K562 (cell line): ENCODE data around the gene SNX17. TPM values are rescaled to one million over a fixed set of nuclear protein-coding genes. Genes with fewer than 3 reads are reported as not detected.

Source experiments
- CHCHD3 ChIP-seq: fragments of 250-450 bp; sonication (Bioruptor Pico); IDR thresholded peaks from 2 replicates; pipeline ENCODE4 v2.1.2; 2022; ENCODE audit warnings: mild to moderate bottlenecking
- DMBX1 ChIP-seq: fragments of 250-450 bp; sonication (Bioruptor Pico); IDR thresholded peaks from 2 replicates; pipeline ENCODE4 v1.8.0; 2022; ENCODE audit warnings: inconsistent platforms, mild to moderate bottlenecking, moderate library complexity, borderline replicate concordance
- ESRRB ChIP-seq: fragments of 250-450 bp; sonication (Bioruptor Pico); IDR thresholded peaks from 2 replicates; pipeline ENCODE4 v1.5.0; 2020; ENCODE audit warnings: mild to moderate bottlenecking, moderate library complexity, borderline replicate concordance
- ETV5 ChIP-seq: sonication (generic); formaldehyde crosslinking; IDR thresholded peaks from 2 replicates; pipeline ENCODE4 v1.4.0; 2020; ENCODE audit warnings: low read depth, mild to moderate bottlenecking, missing genetic modification reagents
- POLR2AphosphoS5 ChIP-seq: IDR thresholded peaks from 2 replicates; pipeline ENCODE4 v1.6.1; 2011; ENCODE audit warnings: mild to moderate bottlenecking, low read depth, low read length, moderate library complexity; ENCODE audit not compliant: control insufficient read depth, insufficient read depth
- SMAD1 ChIP-seq: fragments of 150-350 bp; IDR thresholded peaks from 2 replicates; pipeline ENCODE4 v1.6.1; 2014; ENCODE audit warnings: low read length, low read depth; ENCODE audit not compliant: partially characterized antibody
- TCF7 ChIP-seq: sonication (generic); IDR thresholded peaks from 2 replicates; pipeline ENCODE4 v1.6.1; 2016; ENCODE audit warnings: antibody characterized with exemption, borderline replicate concordance
- ZBTB17 ChIP-seq: fragments of 450-650 bp; formaldehyde crosslinking; IDR thresholded peaks from 2 replicates; pipeline ENCODE4 v1.4.0; 2020; ENCODE audit warnings: mild to moderate bottlenecking
- ZC3H8 ChIP-seq: fragments of 450-650 bp; IDR thresholded peaks from 2 replicates; pipeline ENCODE4 v1.6.1; 2017
- polyA plus RNA-seq, 8 experiments: library from polyadenylated mRNA; depleted of rRNA in 4 of 8; stranded (reverse) in 5 of 8; unstranded in 3 of 8; fragments of >200 nt; fragmentation: Nextera tagmentation in 2 of 8; fragmentation: Illumina TruSeq in 1 of 8; extraction: Ambion mirVana in 2 of 8; extraction: Trizol in 1 of 8; gene quantifications; 2 replicates each; pipeline versions ENCODE4 v1.2.1 to v1.2.3, GENCODE V29; 2011 to 2014; ENCODE audit warnings: inconsistent platforms in 1 of 8, missing spikeins in 1 of 8
- total RNA-seq, 7 experiments: library from RNA; depleted of rRNA in 6 of 7; stranded (reverse); fragments of >200 nt in 6 of 7; fragmentation: Illumina TruSeq in 2 of 7; extraction: Trizol in 2 of 7; gene quantifications; 2 replicates each; pipeline versions ENCODE4 v1.2.1 to v1.2.3, GENCODE V29; 2011 to 2021; ENCODE audit warnings: low replicate concordance in 1 of 7
- TF ChIP-seq, protein P1 (sequence below): fragments of 450-650 bp; IDR thresholded peaks from 2 replicates; pipeline ENCODE4 v1.6.1; 2018; ENCODE audit not compliant: partially characterized antibody
- TF ChIP-seq, protein P2 (sequence below): fragments of 250-450 bp; sonication (Bioruptor Pico); IDR thresholded peaks from 2 replicates; pipeline ENCODE4 v1.6.1; 2021; ENCODE audit warnings: mild to moderate bottlenecking
- TF ChIP-seq, protein P3 (sequence below), 2 experiments: IDR thresholded peaks; 2 replicates each; pipeline ENCODE4 v1.6.1; 2012; ENCODE audit warnings: improper control_type of control experiment in 2 of 2, low read depth in 2 of 2, low read length in 2 of 2, borderline replicate concordance in 1 of 2
- TF ChIP-seq, protein P4 (sequence below): fragments of 450-650 bp; formaldehyde crosslinking; IDR thresholded peaks from 2 replicates; pipeline ENCODE4 v1.4.0; 2020; ENCODE audit warnings: mild to moderate bottlenecking, mixed read lengths
- TF ChIP-seq, protein P5 (sequence below), 2 experiments: IDR thresholded peaks; 2 replicates each; pipeline ENCODE4 v1.6.1; 2011; ENCODE audit warnings: borderline replicate concordance in 1 of 2, control low read depth in 1 of 2, low read depth in 1 of 2, low read length in 1 of 2, mild to moderate bottlenecking in 1 of 2, mixed read lengths in 1 of 2, moderate library complexity in 1 of 2; ENCODE audit not compliant: insufficient read depth in 1 of 2, insufficient read length in 1 of 2, poor library complexity in 1 of 2, severe bottlenecking in 1 of 2; ENCODE audit errors: extremely low read depth in 1 of 2

Gene SNX17
- total and polyA plus RNA-seq, 9 of the 15 experiments (the other 6 are each of a cell fraction or from before 2014, with no cell fraction given) = 3.0 to 75.7 (median 54.6) TPM

DNA sequence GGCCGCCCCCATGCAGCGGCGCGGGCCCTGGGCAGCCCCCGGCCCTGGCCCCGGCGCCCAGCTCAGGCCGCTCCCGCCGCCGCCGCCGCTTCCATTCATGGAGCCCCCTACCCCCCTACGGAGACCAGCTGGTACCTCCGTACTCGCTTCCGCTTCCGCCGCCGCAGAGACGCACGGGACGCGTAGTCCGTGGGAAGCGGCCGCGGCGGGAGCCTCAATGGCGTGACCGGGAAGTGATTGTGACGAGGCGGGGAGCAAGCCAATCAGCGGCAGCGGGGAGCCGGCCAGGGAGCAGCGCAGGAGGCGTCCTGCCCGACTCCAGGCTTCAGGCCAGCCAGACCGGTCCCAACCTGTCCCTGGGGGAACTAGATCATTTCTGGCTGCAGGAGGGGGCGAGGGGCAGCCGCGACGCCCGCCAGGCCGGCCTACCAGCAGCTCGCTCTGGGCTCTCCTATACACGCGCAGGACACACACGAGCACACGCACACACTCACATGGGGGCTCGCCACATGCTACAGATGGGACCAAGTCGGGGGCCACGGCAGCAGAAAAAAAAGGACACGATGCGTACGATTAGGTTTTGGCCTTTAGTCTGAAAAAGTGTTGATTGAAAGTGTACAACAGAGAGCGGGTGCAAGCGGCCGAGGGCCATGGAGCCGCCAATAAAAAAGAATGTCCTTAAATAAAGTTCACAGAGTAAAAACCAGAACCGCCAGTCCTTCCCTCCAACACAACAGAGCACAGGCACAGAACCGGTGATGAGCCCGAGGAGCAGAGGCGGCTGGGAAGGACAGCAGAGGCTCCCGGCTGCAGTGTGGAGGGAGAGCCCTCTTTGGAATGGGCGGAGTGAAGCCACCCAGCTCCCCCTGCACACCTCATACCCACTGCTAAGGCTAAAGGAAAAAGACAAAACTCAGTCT, 10.5 kb downstream of the SNX17 start, which contains the start of gene ZNF513 (continued):
- TF ChIP-seq, protein P1, sequence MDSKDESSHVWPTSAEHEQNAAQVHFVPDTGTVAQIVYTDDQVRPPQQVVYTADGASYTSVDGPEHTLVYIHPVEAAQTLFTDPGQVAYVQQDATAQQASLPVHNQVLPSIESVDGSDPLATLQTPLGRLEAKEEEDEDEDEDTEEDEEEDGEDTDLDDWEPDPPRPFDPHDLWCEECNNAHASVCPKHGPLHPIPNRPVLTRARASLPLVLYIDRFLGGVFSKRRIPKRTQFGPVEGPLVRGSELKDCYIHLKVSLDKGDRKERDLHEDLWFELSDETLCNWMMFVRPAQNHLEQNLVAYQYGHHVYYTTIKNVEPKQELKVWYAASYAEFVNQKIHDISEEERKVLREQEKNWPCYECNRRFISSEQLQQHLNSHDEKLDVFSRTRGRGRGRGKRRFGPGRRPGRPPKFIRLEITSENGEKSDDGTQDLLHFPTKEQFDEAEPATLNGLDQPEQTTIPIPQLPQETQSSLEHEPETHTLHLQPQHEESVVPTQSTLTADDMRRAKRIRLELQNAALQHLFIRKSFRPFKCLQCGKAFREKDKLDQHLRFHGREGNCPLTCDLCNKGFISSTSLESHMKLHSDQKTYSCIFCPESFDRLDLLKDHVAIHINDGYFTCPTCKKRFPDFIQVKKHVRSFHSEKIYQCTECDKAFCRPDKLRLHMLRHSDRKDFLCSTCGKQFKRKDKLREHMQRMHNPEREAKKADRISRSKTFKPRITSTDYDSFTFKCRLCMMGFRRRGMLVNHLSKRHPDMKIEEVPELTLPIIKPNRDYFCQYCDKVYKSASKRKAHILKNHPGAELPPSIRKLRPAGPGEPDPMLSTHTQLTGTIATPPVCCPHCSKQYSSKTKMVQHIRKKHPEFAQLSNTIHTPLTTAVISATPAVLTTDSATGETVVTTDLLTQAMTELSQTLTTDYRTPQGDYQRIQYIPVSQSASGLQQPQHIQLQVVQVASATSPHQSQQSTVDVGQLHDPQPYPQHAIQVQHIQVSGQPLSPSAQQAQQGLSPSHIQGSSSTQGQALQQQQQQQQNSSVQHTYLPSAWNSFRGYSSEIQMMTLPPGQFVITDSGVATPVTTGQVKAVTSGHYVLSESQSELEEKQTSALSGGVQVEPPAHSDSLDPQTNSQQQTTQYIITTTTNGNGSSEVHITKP = peak; percentile 99
- TF ChIP-seq, protein P2, sequence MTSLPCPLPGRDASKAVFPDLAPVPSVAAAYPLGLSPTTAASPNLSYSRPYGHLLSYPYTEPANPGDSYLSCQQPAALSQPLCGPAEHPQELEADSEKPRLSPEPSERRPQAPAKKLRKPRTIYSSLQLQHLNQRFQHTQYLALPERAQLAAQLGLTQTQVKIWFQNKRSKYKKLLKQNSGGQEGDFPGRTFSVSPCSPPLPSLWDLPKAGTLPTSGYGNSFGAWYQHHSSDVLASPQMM = no peak
- TF ChIP-seq, protein P3, sequence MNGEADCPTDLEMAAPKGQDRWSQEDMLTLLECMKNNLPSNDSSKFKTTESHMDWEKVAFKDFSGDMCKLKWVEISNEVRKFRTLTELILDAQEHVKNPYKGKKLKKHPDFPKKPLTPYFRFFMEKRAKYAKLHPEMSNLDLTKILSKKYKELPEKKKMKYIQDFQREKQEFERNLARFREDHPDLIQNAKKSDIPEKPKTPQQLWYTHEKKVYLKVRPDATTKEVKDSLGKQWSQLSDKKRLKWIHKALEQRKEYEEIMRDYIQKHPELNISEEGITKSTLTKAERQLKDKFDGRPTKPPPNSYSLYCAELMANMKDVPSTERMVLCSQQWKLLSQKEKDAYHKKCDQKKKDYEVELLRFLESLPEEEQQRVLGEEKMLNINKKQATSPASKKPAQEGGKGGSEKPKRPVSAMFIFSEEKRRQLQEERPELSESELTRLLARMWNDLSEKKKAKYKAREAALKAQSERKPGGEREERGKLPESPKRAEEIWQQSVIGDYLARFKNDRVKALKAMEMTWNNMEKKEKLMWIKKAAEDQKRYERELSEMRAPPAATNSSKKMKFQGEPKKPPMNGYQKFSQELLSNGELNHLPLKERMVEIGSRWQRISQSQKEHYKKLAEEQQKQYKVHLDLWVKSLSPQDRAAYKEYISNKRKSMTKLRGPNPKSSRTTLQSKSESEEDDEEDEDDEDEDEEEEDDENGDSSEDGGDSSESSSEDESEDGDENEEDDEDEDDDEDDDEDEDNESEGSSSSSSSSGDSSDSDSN (IDR thresholded peaks at IDR 0.05; ENCODE audit: borderline replicate concordance in 1 of 2, low read depth in 2 of 2, low read length in 2 of 2) = no peak; a peak in 1 of 4 replicates
- TF ChIP-seq ETV5 (CRISPR knock-in tag) (no peak; the same call in 1 of the 2 replicates), ZC3H8 (no peak), SMAD1 (no peak), POLR2AphosphoS5 (peak; percentile 85), DMBX1 (no peak), ESRRB (CRISPR knock-in tag) (no peak), TCF7 (no peak), ZBTB17 (CRISPR knock-in tag) (peak; percentile 66; the same call in 1 of the 2 replicates), CHCHD3 (no peak)
- TF ChIP-seq, protein P4, sequence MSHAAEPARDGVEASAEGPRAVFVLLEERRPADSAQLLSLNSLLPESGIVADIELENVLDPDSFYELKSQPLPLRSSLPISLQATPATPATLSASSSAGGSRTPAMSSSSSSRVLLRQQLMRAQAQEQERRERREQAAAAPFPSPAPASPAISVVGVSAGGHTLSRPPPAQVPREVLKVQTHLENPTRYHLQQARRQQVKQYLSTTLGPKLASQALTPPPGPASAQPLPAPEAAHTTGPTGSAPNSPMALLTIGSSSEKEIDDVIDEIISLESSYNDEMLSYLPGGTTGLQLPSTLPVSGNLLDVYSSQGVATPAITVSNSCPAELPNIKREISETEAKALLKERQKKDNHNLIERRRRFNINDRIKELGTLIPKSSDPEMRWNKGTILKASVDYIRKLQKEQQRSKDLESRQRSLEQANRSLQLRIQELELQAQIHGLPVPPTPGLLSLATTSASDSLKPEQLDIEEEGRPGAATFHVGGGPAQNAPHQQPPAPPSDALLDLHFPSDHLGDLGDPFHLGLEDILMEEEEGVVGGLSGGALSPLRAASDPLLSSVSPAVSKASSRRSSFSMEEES (CRISPR knock-in tag) = no peak
- TF ChIP-seq, protein P5, sequence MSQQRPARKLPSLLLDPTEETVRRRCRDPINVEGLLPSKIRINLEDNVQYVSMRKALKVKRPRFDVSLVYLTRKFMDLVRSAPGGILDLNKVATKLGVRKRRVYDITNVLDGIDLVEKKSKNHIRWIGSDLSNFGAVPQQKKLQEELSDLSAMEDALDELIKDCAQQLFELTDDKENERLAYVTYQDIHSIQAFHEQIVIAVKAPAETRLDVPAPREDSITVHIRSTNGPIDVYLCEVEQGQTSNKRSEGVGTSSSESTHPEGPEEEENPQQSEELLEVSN (IDR thresholded peaks at IDR 0.05; ENCODE audit: borderline replicate concordance in 1 of 2, extremely low read depth in 1 of 2, insufficient read depth in 1 of 2, insufficient read length in 1 of 2, low read depth in 1 of 2, low read length in 1 of 2, poor library complexity in 1 of 2, severe bottlenecking in 1 of 2) = peak; percentile 57 to 73
